GM18861 (cell line): ENCODE results near the gene ASPHD2.
"Not testable (repeated sequence)": the region's sequence is repeated elsewhere in the genome, so short reads cannot be mapped to it uniquely, and the experiment has no call there.

Experiments
- ATAC-seq: cut with Tn5 transposase; IDR thresholded peaks from one replicate; pipeline ENCODE4 v1.9.1; 2021; ENCODE audit not compliant: unreplicated experiment

The ASPHD2 gene

GRCh38 chr22:26428515-26429457, at the start of gene ASPHD2:
Gene ASPHD2 (plus strand): TSS chr22:26429260. CDS start chr22:26433616, 4,356 bp downstream.
- ATAC-seq = peak; percentile 67

- no peak for ATAC-seq
Observed at GRCh38 chr22:26380072-26380830, 48.8 kb upstream of the ASPHD2 start.

GRCh38 chr22:26382782-26383181, 46.3 kb upstream of the ASPHD2 start:
- ATAC-seq = no peak

GRCh38 chr22:26383968-26384556, 45.0 kb upstream of the ASPHD2 start:
- ATAC-seq = no peak

- ATAC-seq = no peak
Observed at GRCh38 chr22:26385164-26385563, 43.9 kb upstream of the ASPHD2 start.

- ATAC-seq = no peak
Observed at GRCh38 chr22:26389125-26389524, 39.9 kb upstream of the ASPHD2 start.

GRCh38 chr22:26391091-26391490, 38.0 kb upstream of the ASPHD2 start:
- ATAC-seq = no peak

- no peak for ATAC-seq
Observed at GRCh38 chr22:26391623-26392022, 37.4 kb upstream of the ASPHD2 start.

GRCh38 chr22:26393929-26394328, 35.1 kb upstream of the ASPHD2 start:
- no peak for ATAC-seq

- ATAC-seq = no peak
Observed at GRCh38 chr22:26394777-26395176, 34.3 kb upstream of the ASPHD2 start.

GRCh38 chr22:26395926-26396325, 33.1 kb upstream of the ASPHD2 start:
- no peak for ATAC-seq

- ATAC-seq = no peak
Observed at GRCh38 chr22:26398741-26399153, 30.3 kb upstream of the ASPHD2 start.

GRCh38 chr22:26399289-26399688, 29.8 kb upstream of the ASPHD2 start:
- ATAC-seq = no peak

GRCh38 chr22:26401726-26402125, 27.3 kb upstream of the ASPHD2 start:
- ATAC-seq = no peak

GRCh38 chr22:26404851-26405421, 24.1 kb upstream of the ASPHD2 start:
- ATAC-seq = no peak

- no peak for ATAC-seq
Observed at GRCh38 chr22:26406118-26406517, 22.9 kb upstream of the ASPHD2 start.

GRCh38 chr22:26408562-26409220, 20.4 kb upstream of the ASPHD2 start:
- not testable (repeated sequence) for ATAC-seq

- ATAC-seq = no peak
Observed at GRCh38 chr22:26409719-26410335, 19.2 kb upstream of the ASPHD2 start.

- ATAC-seq = no peak
Observed at GRCh38 chr22:26410386-26410785, 18.7 kb upstream of the ASPHD2 start.

GRCh38 chr22:26414347-26414746, 14.7 kb upstream of the ASPHD2 start:
- ATAC-seq = no peak
